ENCODE data around the gene SLC9A3.

SLC9A3 gene

GRCh38 chr5:502325-503079 is 21.7 kb downstream of the SLC9A3 start:
- no peak for DNase-seq

- no peak for DNase-seq
Measured at GRCh38 chr5:501831-502184, 22.4 kb downstream of the SLC9A3 start.

DNA sequence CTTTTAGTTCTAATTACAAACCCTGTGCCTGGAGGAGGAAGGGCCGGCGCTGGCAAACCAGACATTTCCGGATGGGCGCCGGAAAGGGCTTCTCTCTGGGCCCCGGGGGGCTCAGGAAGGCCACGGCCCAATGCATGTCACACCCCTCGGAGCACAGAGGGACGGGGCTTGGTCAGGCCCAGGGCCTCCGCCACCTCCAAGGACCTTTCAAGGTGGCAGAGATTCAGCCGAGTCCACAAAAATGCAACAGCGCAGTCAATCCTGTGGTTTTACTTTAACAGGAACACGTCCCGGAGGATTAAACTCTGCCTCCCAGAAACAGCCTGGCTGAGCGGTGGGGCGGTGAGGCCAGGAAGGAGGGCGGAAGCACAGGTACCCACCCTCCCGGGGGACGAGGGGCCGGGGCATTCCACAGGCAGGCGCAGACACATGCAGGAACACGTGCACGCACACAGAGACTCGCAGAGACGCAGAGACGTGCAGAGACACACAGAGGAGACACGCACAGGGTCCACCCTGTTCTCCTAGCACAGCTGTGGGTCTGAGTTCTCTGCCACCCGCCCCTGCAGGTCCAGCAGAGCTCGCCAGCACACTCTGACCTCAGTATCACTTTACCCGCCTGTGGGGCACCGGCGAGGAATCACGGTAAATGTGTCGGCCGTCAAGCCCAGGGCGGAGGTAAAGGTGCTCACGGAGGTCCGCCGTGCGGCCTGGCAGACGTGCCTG is 23.0 kb downstream of the SLC9A3 start:
- DNase-seq: no peak

DNA sequence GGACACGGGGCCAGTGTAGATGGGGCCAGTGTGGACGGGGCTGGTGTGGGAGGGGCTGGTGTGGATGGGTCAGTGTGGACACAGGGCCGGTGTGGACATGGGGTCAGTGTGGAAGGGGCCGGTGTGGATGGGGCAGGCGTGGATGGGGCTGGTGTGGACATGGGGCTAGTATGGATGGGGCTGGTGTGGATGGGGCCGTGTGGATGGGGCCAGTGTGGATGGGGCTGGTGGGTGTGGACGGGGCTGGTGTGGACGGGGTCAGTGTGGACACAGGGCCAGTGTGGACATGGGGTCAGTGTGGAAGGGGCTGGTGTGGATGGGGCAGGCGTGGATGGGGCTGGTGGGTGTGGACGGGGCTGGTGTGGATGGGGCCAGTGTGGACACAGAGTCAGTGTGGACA is 23.8 kb downstream of the SLC9A3 start:
- no peak for DNase-seq

DNA sequence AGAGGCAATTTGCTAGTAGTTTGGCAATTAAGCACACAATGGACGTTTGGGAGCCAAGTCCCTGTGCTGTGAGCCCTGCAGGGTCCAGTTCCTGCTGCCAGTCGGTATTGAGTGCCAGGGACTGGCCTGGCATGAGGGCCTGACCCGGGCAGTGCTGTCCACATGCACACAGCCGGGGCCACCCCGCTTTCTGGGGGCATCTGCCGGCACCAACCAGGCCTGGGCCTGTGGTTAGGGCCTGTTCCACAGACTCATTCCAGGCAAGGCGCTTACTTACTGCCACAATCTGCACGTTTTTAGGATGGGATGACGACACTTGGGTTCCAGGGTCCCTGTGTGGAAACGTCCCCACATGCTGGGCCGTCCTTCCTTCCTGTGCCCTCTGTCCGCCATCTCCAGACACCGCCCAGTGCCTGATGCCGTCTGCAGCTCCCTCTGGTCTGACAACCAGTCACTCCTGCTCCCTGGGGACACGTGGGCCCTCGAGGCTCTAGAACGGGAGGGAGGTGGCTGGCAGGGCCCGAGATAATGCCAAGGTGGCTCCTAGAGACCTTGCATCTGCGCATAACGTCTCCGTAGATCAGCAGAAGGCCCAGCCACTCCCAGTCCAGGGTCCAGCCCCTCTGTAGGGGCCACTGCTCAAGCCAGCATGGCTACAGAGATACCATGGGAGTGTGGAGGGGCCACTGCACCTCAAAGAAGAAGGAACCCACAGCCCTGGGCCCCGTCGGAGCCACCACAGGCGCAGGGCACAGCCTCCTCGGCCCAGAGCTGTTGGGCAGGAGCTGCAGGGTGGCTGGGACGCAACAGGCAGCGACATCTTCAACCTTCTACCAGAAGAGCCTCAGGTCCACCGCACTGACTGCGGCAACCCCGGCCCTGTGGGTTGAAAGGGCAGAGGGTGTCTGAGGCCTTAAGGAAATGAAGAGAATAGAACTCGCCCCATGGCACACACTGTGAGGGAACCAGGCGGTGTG is 24.7 kb downstream of the SLC9A3 start:
- no peak for DNase-seq

DNA sequence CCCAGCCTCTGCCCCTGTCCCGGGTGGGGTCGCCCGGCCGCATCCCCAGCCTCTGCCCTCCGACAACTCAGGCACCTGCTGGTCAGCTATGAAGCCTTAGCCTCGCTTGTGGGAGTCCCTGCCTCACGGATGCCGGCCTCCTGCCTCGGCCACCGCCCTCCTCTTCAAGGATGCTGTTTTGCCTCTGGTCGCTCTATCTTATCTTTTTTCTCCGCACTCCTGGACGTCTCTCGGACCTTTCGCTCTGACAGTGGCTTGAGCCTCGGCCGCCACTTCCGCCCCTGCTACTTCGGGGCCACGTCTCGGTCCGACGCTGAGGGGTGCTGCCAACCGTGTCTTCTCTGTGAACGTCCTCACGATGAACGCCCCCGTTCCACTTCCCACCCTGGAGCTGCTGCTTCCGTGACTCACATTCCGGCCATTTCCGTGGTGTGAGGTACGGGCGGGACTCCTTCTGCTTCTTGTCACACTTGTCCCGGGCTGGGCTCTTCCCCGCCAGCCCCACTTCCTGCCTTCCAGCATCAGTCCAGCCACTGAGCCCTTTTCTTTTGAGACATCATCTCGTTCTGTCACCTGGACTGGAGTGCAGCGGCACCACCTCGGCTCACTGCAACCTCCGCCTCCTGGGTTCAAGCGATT is 26.3 kb downstream of the SLC9A3 start:
- DNase-seq: no peak

DNA sequence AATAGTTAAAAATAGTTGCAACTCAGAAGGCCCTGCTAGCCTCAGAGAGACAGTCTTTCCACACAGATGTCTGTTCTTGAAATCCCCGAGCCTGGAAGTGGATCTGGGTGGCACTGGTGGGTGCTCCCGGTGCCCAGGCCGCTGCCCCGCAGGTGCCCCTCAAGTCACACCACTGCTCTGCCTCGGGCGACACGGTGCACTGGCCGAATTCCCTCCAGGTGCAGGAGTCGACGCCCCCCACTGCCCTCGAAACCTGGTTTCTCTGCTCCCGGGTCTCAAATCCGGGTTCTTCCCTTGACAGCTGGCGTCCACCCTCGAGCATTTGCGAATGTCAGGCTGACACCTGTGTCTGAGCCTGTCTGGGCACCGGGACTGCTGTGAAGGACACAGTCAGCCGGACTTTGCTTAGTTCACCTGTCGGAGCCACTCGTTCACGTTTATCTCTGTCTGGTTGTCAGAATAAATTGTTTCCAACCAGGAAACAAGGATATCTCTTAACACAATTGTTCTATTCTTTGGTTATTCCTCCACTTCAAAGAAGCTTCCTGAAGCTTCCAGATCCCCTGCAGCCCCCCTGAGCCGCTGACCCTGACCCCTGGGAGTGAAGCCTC is 27.1 kb downstream of the SLC9A3 start:
- DNase-seq: no peak

DNA sequence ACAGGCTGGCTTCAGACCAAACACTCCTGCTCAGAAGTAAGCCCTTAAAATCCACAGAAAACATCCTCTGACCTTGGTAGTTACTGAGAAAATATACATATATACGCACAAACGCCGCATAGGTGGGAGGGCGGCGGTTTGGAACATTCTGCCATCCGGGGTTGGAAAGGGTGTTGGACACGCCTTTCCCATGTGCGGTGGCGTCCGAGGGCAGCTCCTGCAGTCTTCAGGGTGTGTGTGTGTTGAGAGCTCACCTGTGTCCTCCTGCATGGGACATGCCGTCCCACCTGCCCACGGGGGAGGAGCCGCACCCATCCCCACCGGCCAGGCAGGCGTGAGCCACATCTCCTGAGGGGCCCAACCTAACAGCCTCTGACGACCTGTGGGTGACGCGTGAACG is 28.2 kb downstream of the SLC9A3 start:
- no peak for DNase-seq

- DNase-seq: no peak
Measured at GRCh38 chr5:494667-495255, 29.5 kb downstream of the SLC9A3 start.

GRCh38 chr5:493758-494157 is 30.5 kb downstream of the SLC9A3 start:
- no peak for DNase-seq

- no peak for DNase-seq
Measured at GRCh38 chr5:493119-493701, 31.0 kb downstream of the SLC9A3 start.

GRCh38 chr5:492314-492893 is 31.8 kb downstream of the SLC9A3 start:
- no peak for DNase-seq

DNA sequence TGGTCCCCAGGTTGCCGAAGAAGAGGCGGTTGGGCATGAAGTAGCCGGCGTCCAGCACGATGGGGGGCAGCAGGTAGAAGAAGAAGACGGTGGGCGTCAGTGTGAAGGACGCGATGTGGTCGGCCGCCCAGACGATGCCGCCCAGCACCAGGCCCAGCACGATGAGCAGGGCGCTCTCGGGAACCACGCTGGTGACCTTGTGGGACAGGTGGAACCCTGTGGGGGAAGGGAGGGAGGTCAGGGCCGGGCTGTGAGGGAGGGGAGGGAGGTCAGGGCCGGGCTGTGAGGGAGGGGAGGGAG is 32.4 kb downstream of the SLC9A3 start:
- DNase-seq: no peak

DNA sequence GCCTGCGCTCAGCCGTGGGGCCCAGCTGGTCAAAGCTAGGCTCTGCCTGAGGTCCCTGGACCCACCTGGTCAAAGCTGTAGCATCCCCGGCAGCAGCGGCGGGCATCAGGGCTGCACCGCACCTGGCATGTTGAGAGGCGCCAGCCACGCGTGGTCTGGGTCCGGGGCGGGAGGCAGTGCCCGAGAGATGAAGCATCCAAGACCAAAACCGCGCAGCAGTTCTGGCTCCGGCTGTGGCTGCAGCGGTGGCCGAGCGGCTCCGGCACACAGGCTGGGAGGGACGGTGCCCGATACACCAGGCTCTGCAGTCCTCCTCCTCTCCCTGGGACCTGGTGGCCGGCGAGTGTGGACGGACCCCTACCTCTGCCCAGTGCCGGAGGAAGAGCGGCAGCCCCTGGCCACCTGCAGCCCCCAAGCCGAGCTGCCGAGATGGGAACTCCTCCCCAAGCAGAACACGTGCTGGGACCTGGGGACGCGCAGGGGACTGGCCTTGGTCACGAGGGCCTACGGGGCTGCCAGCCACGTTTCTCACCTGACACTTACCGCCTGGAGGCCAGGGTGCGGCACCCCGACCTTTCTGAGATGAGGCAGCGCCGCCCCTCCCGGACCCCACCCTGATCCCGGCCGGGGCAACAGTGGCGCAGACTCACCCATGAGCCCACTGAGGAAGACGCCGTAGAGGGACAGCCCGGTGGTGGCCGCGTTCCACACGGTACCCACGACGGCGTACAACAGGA is 33.0 kb downstream of the SLC9A3 start:
- DNase-seq: no peak

- DNase-seq: no peak
Measured at GRCh38 chr5:490116-491106, 33.8 kb downstream of the SLC9A3 start.

DNA sequence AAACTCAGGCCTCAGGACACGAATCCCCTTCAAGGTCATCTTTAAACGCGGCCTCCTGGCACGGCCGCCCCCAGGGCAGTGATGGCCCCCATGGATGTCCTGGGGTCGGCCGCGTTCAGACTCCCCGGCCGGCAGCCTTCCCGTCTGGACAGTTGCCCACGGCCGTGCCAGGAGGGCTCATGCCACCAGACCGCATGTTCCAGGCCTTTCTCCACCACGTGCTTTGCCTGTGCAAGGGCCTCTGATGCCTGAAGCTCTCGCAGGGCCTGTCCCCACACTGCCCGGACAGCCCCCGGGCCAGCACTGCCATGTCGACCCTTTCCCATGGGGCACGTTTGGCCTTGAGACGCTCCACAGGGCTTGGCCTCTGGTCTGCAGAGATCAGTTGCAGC is 34.6 kb downstream of the SLC9A3 start:
- DNase-seq: no peak

- no peak for DNase-seq
Measured at GRCh38 chr5:488744-489688, 35.2 kb downstream of the SLC9A3 start.

GRCh38 chr5:488241-488640 is 36.0 kb downstream of the SLC9A3 start:
- no peak for DNase-seq

Data from fibroblast of skin of right quadriceps (primary cell).